ENCODE data around the gene ATP2B3. TPM values are rescaled to one million over a fixed set of nuclear protein-coding genes. Genes with fewer than 3 reads are reported as not detected.

The ATP2B3 gene
- total and polyA plus RNA-seq, 2 experiments from 2014 or later, result 0.21 to 0.42 TPM

DNA sequence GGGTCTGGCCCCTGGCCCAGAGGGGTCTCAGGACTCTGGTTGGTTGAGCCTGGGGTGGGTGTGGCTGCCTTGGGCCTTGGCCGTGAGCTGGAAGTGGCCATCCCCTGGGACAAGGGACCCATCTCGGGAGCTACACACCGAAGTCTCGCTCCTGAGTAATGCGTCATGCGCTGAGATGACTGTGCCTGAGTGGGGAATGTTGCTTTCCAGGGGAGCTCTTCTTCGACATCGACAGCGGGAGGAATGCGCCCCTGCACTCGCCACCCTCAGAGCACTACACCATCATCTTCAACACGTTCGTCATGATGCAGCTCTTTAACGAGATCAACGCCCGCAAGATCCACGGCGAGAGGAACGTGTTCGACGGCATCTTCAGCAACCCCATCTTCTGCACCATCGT is 43.0 kb downstream of the ATP2B3 start:
- no peaks in the 10 kb centered on the region for H3K4me1 ChIP-seq (ENCODE audit: low read depth)
- DNase-seq (ENCODE audit: low read depth in 1 of 2, low spot score in 1 of 2), result no peak
- no peaks in the 10 kb centered on the region for H3K9me3 ChIP-seq (ENCODE audit: low read depth)
- H3K4me3 ChIP-seq, result no peak overlapping the region
- TF ChIP-seq CTCF (IDR thresholded peaks at IDR 0.05; ENCODE audit: low read depth, low read length), result no peak
- H3K27ac ChIP-seq, result no peak overlapping the region
- H3K36me3 ChIP-seq, result no peaks in the 10 kb centered on the region
- no peaks in the 10 kb centered on the region for H3K27me3 ChIP-seq

DNA sequence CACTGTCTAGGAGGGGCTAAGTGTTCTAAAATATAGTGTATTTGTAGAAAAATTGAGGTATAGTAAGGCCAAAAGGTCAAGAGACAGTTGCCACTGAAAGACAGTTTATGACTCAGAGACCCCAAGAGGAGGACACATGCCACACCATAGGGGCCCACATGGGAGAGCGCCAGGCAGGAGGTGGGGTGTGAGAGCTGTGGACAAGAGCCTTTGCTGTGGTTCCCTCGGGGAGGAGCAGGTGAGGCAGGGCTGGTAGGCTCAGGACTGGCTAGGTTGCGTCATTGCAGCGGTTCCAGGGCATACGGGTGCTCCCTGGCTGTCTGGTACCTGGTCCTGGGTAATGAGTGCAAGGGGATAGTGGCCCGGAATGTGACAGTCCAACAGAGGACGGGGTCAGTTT is 43.9 kb downstream of the ATP2B3 start:
- no peaks in the 10 kb centered on the region for H3K9me3 ChIP-seq (ENCODE audit: low read depth)
- no peaks in the 10 kb centered on the region for H3K4me1 ChIP-seq (ENCODE audit: low read depth)
- no peak overlapping the region for H3K4me3 ChIP-seq
- no peaks in the 10 kb centered on the region for H3K27me3 ChIP-seq
- no peak overlapping the region for H3K27ac ChIP-seq
- TF ChIP-seq CTCF (IDR thresholded peaks at IDR 0.05; ENCODE audit: low read depth, low read length), result no peak
- DNase-seq (ENCODE audit: low read depth in 1 of 2, low spot score in 1 of 2), result no peak
- H3K36me3 ChIP-seq, result no peaks in the 10 kb centered on the region

- H3K4me1 ChIP-seq (ENCODE audit: low read depth), result no peaks in the 10 kb centered on the region
- DNase-seq (ENCODE audit: low read depth in 1 of 2, low spot score in 1 of 2), result no peak
- H3K36me3 ChIP-seq, result no peaks in the 10 kb centered on the region
- H3K27me3 ChIP-seq, result no peaks in the 10 kb centered on the region
- H3K9me3 ChIP-seq (ENCODE audit: low read depth), result no peaks in the 10 kb centered on the region
- TF ChIP-seq CTCF (IDR thresholded peaks at IDR 0.05; ENCODE audit: low read depth, low read length), result no peak
- no peak overlapping the region for H3K27ac ChIP-seq
- no peak overlapping the region for H3K4me3 ChIP-seq
Observed at GRCh38 chrX:153562546-153562945, 45.1 kb downstream of the ATP2B3 start.

DNA sequence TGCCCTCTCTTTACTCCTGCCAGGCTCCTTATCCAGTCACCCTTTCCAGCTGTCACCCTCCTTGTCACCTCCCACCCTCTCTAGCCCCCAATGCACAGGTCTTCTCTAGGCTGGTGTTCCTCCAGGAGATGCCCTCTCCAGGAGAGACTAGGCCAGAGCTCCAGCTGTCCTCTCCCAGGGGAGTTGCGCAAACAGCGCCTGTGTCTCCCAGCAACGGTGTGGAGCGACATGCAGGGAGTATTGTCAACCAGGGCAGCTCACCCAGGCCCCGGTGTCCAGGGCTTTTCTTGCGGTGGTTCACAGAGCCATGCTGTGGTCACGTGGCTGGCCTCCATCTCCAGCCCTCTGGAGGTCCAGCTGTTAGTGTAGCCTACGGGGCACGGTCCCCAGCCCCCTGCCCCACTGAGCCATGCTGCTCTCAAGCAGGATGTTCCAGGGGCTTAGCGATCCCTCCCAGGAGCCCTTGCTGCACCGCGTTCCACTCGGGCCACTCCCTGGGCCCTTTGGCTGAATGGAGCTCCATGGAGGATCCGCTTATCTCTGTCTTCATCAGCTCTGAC is 46.7 kb downstream of the ATP2B3 start:
- H3K4me3 ChIP-seq, result no peak overlapping the region
- no peak overlapping the region for H3K27ac ChIP-seq
- no peaks in the 10 kb centered on the region for H3K9me3 ChIP-seq (ENCODE audit: low read depth)
- DNase-seq (ENCODE audit: low read depth in 1 of 2, low spot score in 1 of 2), result peak in 1 of 2 donors; percentile 29
- no peak for TF ChIP-seq CTCF (IDR thresholded peaks at IDR 0.05; ENCODE audit: low read depth, low read length)
- no peaks in the 10 kb centered on the region for H3K4me1 ChIP-seq (ENCODE audit: low read depth)
- no peaks in the 10 kb centered on the region for H3K36me3 ChIP-seq
- H3K27me3 ChIP-seq, result no peaks in the 10 kb centered on the region

- no peaks in the 10 kb centered on the region for H3K4me1 ChIP-seq (ENCODE audit: low read depth)
- H3K36me3 ChIP-seq, result no peaks in the 10 kb centered on the region
- no peak overlapping the region for H3K4me3 ChIP-seq
- H3K27me3 ChIP-seq, result no peaks in the 10 kb centered on the region
- DNase-seq (ENCODE audit: low read depth in 1 of 2, low spot score in 1 of 2), result no peak
- no peak for TF ChIP-seq CTCF (IDR thresholded peaks at IDR 0.05; ENCODE audit: low read depth, low read length)
- H3K27ac ChIP-seq, result no peak overlapping the region
- no peaks in the 10 kb centered on the region for H3K9me3 ChIP-seq (ENCODE audit: low read depth)
Observed at GRCh38 chrX:153565996-153566580, 48.6 kb downstream of the ATP2B3 start.
